RWPE2 (cell line): ENCODE results near the gene GLYATL1B.
A peak's percentile ranks its signal among the peaks of the same experiment; 100 is the strongest.
"Not testable (repeated sequence)": the region's sequence is repeated elsewhere in the genome, so short reads cannot be mapped to it uniquely, and the experiment has no call there.

Experiments used
- ATAC-seq: fragments of 200-7000 bp; cut with Tn5 transposase; 3 replicates; pipeline ENCODE4 v1.9.1; 2021; ENCODE audit warnings: low read depth
- DNase-seq: peaks from one replicate; pipeline ENCODE4 v3.0.0-alpha.2; 2020; ENCODE audit warnings: low spot score
- H3K27ac ChIP-seq: fragments of 450-650 bp; 2 replicates; pipeline ENCODE4 v1.5.1; 2017; ENCODE audit warnings: mild to moderate bottlenecking; ENCODE audit not compliant: poor library complexity, severe bottlenecking
- H3K27me3 ChIP-seq: fragments of 250-450 bp; sonication (Bioruptor Pico); 2 replicates; pipeline ENCODE4 v1.5.1; 2021; ENCODE audit warnings: mild to moderate bottlenecking, moderate library complexity; ENCODE audit not compliant: insufficient read depth, poor library complexity, severe bottlenecking
- H3K36me3 ChIP-seq: fragments of 250-450 bp; sonication (Bioruptor Pico); 2 replicates; pipeline ENCODE4 v1.5.1; 2020; ENCODE audit warnings: low read depth, mild to moderate bottlenecking, moderate library complexity
- H3K4me1 ChIP-seq: fragments of 250-450 bp; sonication (Bioruptor Pico); 2 replicates; pipeline ENCODE4 v1.5.1; 2021; ENCODE audit warnings: mild to moderate bottlenecking, moderate library complexity; ENCODE audit not compliant: insufficient read depth, poor library complexity, severe bottlenecking
- H3K4me3 ChIP-seq: fragments of 250-450 bp; sonication (Bioruptor Pico); 2 replicates; pipeline ENCODE4 v1.5.1; 2021; ENCODE audit warnings: mild to moderate bottlenecking, moderate library complexity; ENCODE audit not compliant: severe bottlenecking
- H3K9me3 ChIP-seq: fragments of 250-450 bp; sonication (Bioruptor Pico); 2 replicates; pipeline ENCODE4 v1.5.1; 2021; ENCODE audit warnings: mild to moderate bottlenecking, moderate library complexity; ENCODE audit not compliant: severe bottlenecking
- CTCF ChIP-seq: fragments of 450-650 bp; IDR thresholded peaks from one replicate; pipeline ENCODE4 v1.5.1; 2017; ENCODE audit warnings: mild to moderate bottlenecking, moderate library complexity; ENCODE audit not compliant: poor library complexity, severe bottlenecking

Gene GLYATL1B

GRCh38 chr11:59058120-59059033, 27.7 kb upstream of the GLYATL1B start:
- not testable (repeated sequence) for DNase-seq, H3K4me1 ChIP-seq, H3K27ac ChIP-seq, H3K36me3 ChIP-seq, H3K9me3 ChIP-seq, H3K4me3 ChIP-seq
- TF ChIP-seq CTCF = peak; percentile 73
- peak; percentile 88 for ATAC-seq
- peaks cover 19% of the 10 kb centered on the region for H3K27me3 ChIP-seq

GRCh38 chr11:59060096-59060495, 26.0 kb upstream of the GLYATL1B start:
- H3K9me3 ChIP-seq, H3K36me3 ChIP-seq, ATAC-seq, H3K27ac ChIP-seq, DNase-seq, H3K4me3 ChIP-seq, H3K4me1 ChIP-seq: not testable (repeated sequence)
- peaks cover 20% of the 10 kb centered on the region for H3K27me3 ChIP-seq

- TF ChIP-seq CTCF = no peak
- no peak overlapping the region for H3K4me3 ChIP-seq
- H3K4me1 ChIP-seq = no peaks in the 10 kb centered on the region
- H3K36me3 ChIP-seq = no peaks in the 10 kb centered on the region
- H3K27ac ChIP-seq = no peak overlapping the region
- peaks cover 21% of the 10 kb centered on the region for H3K27me3 ChIP-seq
- DNase-seq (no peak), ATAC-seq (no peak)
- H3K9me3 ChIP-seq = no peaks in the 10 kb centered on the region
Observed at GRCh38 chr11:59062602-59063529, 23.2 kb upstream of the GLYATL1B start.

- H3K36me3 ChIP-seq, H3K27ac ChIP-seq, H3K4me1 ChIP-seq, H3K4me3 ChIP-seq, DNase-seq, H3K9me3 ChIP-seq: not testable (repeated sequence)
- peaks cover 25% of the 10 kb centered on the region for H3K27me3 ChIP-seq
- ATAC-seq = 0 out of 3 replicates have a peak, but pooled peaks have one; percentile 27
Observed at GRCh38 chr11:59063996-59064727, 21.9 kb upstream of the GLYATL1B start.

GRCh38 chr11:59069087-59069486, 17.0 kb upstream of the GLYATL1B start:
- no peak overlapping the region for H3K4me3 ChIP-seq
- H3K27me3 ChIP-seq = peaks cover 11% of the 10 kb centered on the region
- DNase-seq (no peak), ATAC-seq (0 out of 3 replicates have a peak, but pooled peaks have one; percentile 17)
- no peaks in the 10 kb centered on the region for H3K36me3 ChIP-seq
- no peaks in the 10 kb centered on the region for H3K9me3 ChIP-seq
- TF ChIP-seq CTCF = no peak
- H3K4me1 ChIP-seq = no peaks in the 10 kb centered on the region
- H3K27ac ChIP-seq = no peak overlapping the region
